CD8-positive, alpha-beta memory T cell (primary cell): Measurements from ENCODE around the gene NAALADL2. TPM values are rescaled to one million over a fixed set of nuclear protein-coding genes. Genes with fewer than 3 reads are reported as not detected.

Experiments
- CTCF ChIA-PET: fragments of 350-600 bp; sonication (Branson Sonifier 250); formaldehyde crosslinking; loops from one replicate; lab custom pipeline; 2021; ENCODE audit warnings: antibody characterized with exemption; lab: Charles Lee
- POLR2A ChIA-PET: fragments of 350-600 bp; sonication (Branson Sonifier 250); formaldehyde crosslinking; loops from one replicate; lab custom pipeline; 2021; ENCODE audit warnings: antibody characterized with exemption; lab: Charles Lee
- DNase-seq, 5 donors: peaks; one replicate each; pipeline versions ENCODE4 v3.0.0 to v3.0.0-alpha.2; 2020 to 2022; ENCODE audit warnings: mixed read lengths in 1 of 5
- H3K27ac ChIP-seq: one replicate; pipeline ENCODE4 v1.7.0; 2013; ENCODE audit warnings: low read depth, mild to moderate bottlenecking, low read length, moderate library complexity
- H3K27me3 ChIP-seq: 2 replicates; pipeline ENCODE4 v1.7.0; 2013; ENCODE audit warnings: low read length, mild to moderate bottlenecking; ENCODE audit not compliant: insufficient read depth, poor library complexity, severe bottlenecking
- H3K36me3 ChIP-seq: 2 replicates; pipeline ENCODE4 v1.7.0; 2013; ENCODE audit warnings: mild to moderate bottlenecking, low read length, moderate library complexity; ENCODE audit not compliant: insufficient read depth
- H3K4me1 ChIP-seq: 2 replicates; pipeline ENCODE4 v1.7.0; 2013; ENCODE audit warnings: mild to moderate bottlenecking, low read length, moderate library complexity; ENCODE audit not compliant: insufficient read depth
- H3K4me3 ChIP-seq: 2 replicates; pipeline ENCODE4 v1.7.0; 2013; ENCODE audit warnings: mild to moderate bottlenecking, low read length
- H3K9me3 ChIP-seq: 2 replicates; pipeline ENCODE4 v1.7.0; 2013; ENCODE audit warnings: mild to moderate bottlenecking, low read length
- H3K27ac Mint-ChIP-seq, 8 donors: one replicate each; pipeline ENCODE4 v1.8.0; 2020 to 2021; ENCODE audit warnings: mixed read lengths in 8 of 8, mild to moderate bottlenecking in 6 of 8, inconsistent platforms in 3 of 8, moderate library complexity in 3 of 8
- H3K27me3 Mint-ChIP-seq, 2 donors: one replicate each; pipeline ENCODE4 v1.8.0; 2020 to 2021; ENCODE audit warnings: mixed read lengths in 2 of 2, mild to moderate bottlenecking in 1 of 2, moderate library complexity in 1 of 2
- H3K36me3 Mint-ChIP-seq, 3 donors: one replicate each; pipeline ENCODE4 v1.8.0; 2020 to 2021; ENCODE audit warnings: mixed read lengths in 3 of 3, inconsistent platforms in 1 of 3, mild to moderate bottlenecking in 1 of 3
- H3K4me1 Mint-ChIP-seq, 3 donors: one replicate each; pipeline ENCODE4 v1.8.0; 2020 to 2021; ENCODE audit warnings: mixed read lengths in 3 of 3, inconsistent platforms in 1 of 3, mild to moderate bottlenecking in 1 of 3
- H3K4me3 Mint-ChIP-seq, 7 donors: one replicate each; pipeline ENCODE4 v1.8.0; 2020 to 2021; ENCODE audit warnings: mixed read lengths in 7 of 7, mild to moderate bottlenecking in 6 of 7, moderate library complexity in 4 of 7, inconsistent platforms in 2 of 7
- H3K9me3 Mint-ChIP-seq, 5 donors: one replicate each; pipeline ENCODE4 v1.8.0; 2020 to 2022; ENCODE audit warnings: mixed read lengths in 5 of 5, mild to moderate bottlenecking in 3 of 5, moderate library complexity in 2 of 5, inconsistent platforms in 1 of 5
- polyA plus RNA-seq: library from polyadenylated mRNA; unstranded; fragments of 300-500 nt; fragmentation: Illumina TruSeq; gene quantifications from one replicate; pipeline ENCODE4 v1.2.3, GENCODE V29; 2021
- total RNA-seq, 2 experiments: library from RNA; stranded (reverse); gene quantifications; one replicate each; pipeline ENCODE4 v1.2.3, GENCODE V29; 2021

The NAALADL2 gene
- total and polyA plus RNA-seq, 3 experiments from 2014 or later, result not detected

GRCh38 chr3:175211466-175211865, 352.3 kb downstream of the NAALADL2 start:
- H3K9me3 ChIP-seq, result no peaks in the 10 kb centered on the region
- no peak for DNase-seq
- Mint-ChIP-seq H3K9me3 (peaks cover 0 to 23% (median 3%) of the 10 kb centered on the region in 5 donors), H3K27ac (no peak overlapping the region), H3K27me3 (no peaks in the 10 kb centered on the region), H3K36me3 (no peaks in the 10 kb centered on the region), H3K4me1 (no peaks in the 10 kb centered on the region), H3K4me3 (no peak overlapping the region)
- no peak overlapping the region for H3K4me3 ChIP-seq
- no peaks in the 10 kb centered on the region for H3K4me1 ChIP-seq
- ChIA-PET CTCF (no interaction called here), POLR2A (no interaction called here)
- H3K36me3 ChIP-seq, result no peaks in the 10 kb centered on the region
- H3K27ac ChIP-seq, result no peak overlapping the region
- H3K27me3 ChIP-seq, result no peaks in the 10 kb centered on the region

GRCh38 chr3:175212896-175213295, 353.8 kb downstream of the NAALADL2 start:
- H3K4me3 ChIP-seq, result no peak overlapping the region
- H3K36me3 ChIP-seq, result no peaks in the 10 kb centered on the region
- Mint-ChIP-seq H3K27me3 (no peaks in the 10 kb centered on the region), H3K4me3 (no peak overlapping the region), H3K27ac (no peak overlapping the region), H3K9me3 (peaks cover 0 to 23% (median 3%) of the 10 kb centered on the region in 5 donors), H3K4me1 (no peaks in the 10 kb centered on the region), H3K36me3 (no peaks in the 10 kb centered on the region)
- no peak overlapping the region for H3K27ac ChIP-seq
- no peaks in the 10 kb centered on the region for H3K27me3 ChIP-seq
- ChIA-PET POLR2A (no interaction called here), CTCF (no interaction called here)
- H3K4me1 ChIP-seq, result no peaks in the 10 kb centered on the region
- H3K9me3 ChIP-seq, result no peaks in the 10 kb centered on the region
- DNase-seq, result no peak

- no peak overlapping the region for H3K27ac Mint-ChIP-seq
- Histone ChIP-seq H3K27ac (no peak overlapping the region), H3K4me1 (no peaks in the 10 kb centered on the region), H3K4me3 (no peak overlapping the region), H3K36me3 (no peaks in the 10 kb centered on the region), H3K9me3 (no peaks in the 10 kb centered on the region), H3K27me3 (no peaks in the 10 kb centered on the region)
- DNase-seq, result no peak
- no peaks in the 10 kb centered on the region for H3K4me1 Mint-ChIP-seq
- H3K36me3 Mint-ChIP-seq, result no peaks in the 10 kb centered on the region
- POLR2A ChIA-PET, result no interaction called here
- CTCF ChIA-PET, result no interaction called here
- no peak overlapping the region for H3K4me3 Mint-ChIP-seq
- peaks cover 0 to 14% (median 3%) of the 10 kb centered on the region in 5 donors for H3K9me3 Mint-ChIP-seq
- no peaks in the 10 kb centered on the region for H3K27me3 Mint-ChIP-seq
Measured at GRCh38 chr3:175214216-175214615, 355.1 kb downstream of the NAALADL2 start.

DNA sequence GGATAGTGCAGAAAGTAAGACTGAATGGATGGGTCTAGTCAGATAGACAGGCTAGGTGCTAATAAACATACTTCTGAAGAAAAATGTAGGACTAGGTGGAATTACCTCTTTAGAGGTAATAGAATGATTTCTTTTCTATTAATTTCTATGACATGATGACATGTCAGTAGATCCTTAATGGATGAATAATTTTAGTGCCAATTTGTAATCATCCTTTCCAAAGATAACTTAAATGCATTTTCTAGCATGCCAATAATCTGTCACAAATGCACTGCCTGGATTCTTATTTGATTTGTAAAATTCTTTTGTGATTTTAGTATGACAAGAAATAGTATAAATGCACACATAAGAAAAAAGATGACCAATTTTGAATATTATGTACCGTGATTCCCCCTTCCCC, 356.7 kb downstream of the NAALADL2 start:
- Mint-ChIP-seq H3K4me1 (no peaks in the 10 kb centered on the region), H3K9me3 (peaks cover 0 to 15% (median 7%) of the 10 kb centered on the region in 5 donors), H3K27ac (no peak overlapping the region), H3K36me3 (no peaks in the 10 kb centered on the region), H3K27me3 (no peaks in the 10 kb centered on the region), H3K4me3 (no peak overlapping the region)
- H3K9me3 ChIP-seq, result no peaks in the 10 kb centered on the region
- CTCF ChIA-PET, result no interaction called here
- no peak for DNase-seq
- POLR2A ChIA-PET, result no interaction called here
- no peaks in the 10 kb centered on the region for H3K36me3 ChIP-seq
- no peak overlapping the region for H3K4me3 ChIP-seq
- H3K4me1 ChIP-seq, result no peaks in the 10 kb centered on the region
- H3K27ac ChIP-seq, result no peak overlapping the region
- H3K27me3 ChIP-seq, result no peaks in the 10 kb centered on the region

DNA sequence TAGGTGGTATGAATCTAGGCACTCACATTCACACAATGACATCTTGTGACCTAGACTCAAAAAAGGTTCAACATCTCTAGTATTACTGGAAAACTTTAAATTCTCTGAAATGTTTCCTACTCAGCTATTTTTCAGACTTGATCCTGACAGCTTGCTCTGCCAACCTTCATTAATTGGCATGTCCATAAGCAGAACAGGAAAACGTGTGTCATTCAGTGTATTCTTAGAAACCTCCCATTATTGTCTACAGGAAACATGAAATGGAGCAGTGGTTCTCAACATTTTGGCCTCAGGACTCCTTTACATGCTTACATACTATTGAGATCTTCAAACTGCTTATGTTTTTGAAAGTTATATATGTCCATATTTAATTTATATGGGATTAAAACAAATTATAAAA, 363.2 kb downstream of the NAALADL2 start:
- H3K27ac ChIP-seq, result no peak overlapping the region
- no peaks in the 10 kb centered on the region for H3K36me3 Mint-ChIP-seq
- H3K9me3 Mint-ChIP-seq, result peaks cover 1 to 10% (median 7%) of the 10 kb centered on the region in 5 donors
- CTCF ChIA-PET, result no interaction called here
- H3K4me3 ChIP-seq, result no peak overlapping the region
- POLR2A ChIA-PET, result no interaction called here
- H3K4me3 Mint-ChIP-seq, result no peak overlapping the region
- no peaks in the 10 kb centered on the region for H3K9me3 ChIP-seq
- no peak for DNase-seq
- no peak overlapping the region for H3K27ac Mint-ChIP-seq
- no peaks in the 10 kb centered on the region for H3K27me3 ChIP-seq
- H3K4me1 ChIP-seq, result no peaks in the 10 kb centered on the region
- H3K27me3 Mint-ChIP-seq, result no peaks in the 10 kb centered on the region
- H3K4me1 Mint-ChIP-seq, result no peaks in the 10 kb centered on the region
- no peaks in the 10 kb centered on the region for H3K36me3 ChIP-seq

DNA sequence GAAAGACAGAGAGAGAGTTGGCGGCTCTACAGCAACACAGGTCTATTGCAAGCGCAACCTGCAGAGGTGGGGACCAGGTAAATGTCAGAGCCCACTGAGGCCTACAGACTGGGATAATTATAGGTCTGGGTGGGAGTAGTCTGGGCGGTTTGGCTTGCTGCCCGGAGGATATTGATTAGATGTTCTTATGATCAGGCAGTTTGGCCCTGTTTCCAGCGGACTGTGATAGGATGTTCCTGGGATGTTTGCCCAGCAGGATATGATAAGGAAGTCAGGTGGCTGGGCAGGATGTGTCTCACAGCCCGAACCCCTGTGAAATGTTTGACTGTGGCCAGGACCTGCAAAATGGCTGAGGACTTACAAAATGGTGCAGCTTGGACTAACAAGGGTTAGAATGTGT, 364.9 kb downstream of the NAALADL2 start:
- H3K4me1 Mint-ChIP-seq, result no peaks in the 10 kb centered on the region
- H3K9me3 Mint-ChIP-seq, result peaks cover 1 to 10% (median 7%) of the 10 kb centered on the region in 5 donors
- no peaks in the 10 kb centered on the region for H3K9me3 ChIP-seq
- DNase-seq, result no peak
- H3K27me3 Mint-ChIP-seq, result no peaks in the 10 kb centered on the region
- CTCF ChIA-PET, result no interaction called here
- H3K27ac ChIP-seq, result no peak overlapping the region
- H3K27me3 ChIP-seq, result no peaks in the 10 kb centered on the region
- no peaks in the 10 kb centered on the region for H3K36me3 Mint-ChIP-seq
- no peak overlapping the region for H3K4me3 Mint-ChIP-seq
- H3K4me1 ChIP-seq, result no peaks in the 10 kb centered on the region
- no peak overlapping the region for H3K27ac Mint-ChIP-seq
- H3K4me3 ChIP-seq, result no peak overlapping the region
- POLR2A ChIA-PET, result no interaction called here
- H3K36me3 ChIP-seq, result no peaks in the 10 kb centered on the region

GRCh38 chr3:175226444-175226843, 367.3 kb downstream of the NAALADL2 start:
- POLR2A ChIA-PET, result no interaction called here
- H3K27me3 ChIP-seq, result no peaks in the 10 kb centered on the region
- H3K4me3 ChIP-seq, result no peak overlapping the region
- Mint-ChIP-seq H3K27me3 (no peaks in the 10 kb centered on the region), H3K36me3 (no peaks in the 10 kb centered on the region), H3K27ac (no peak overlapping the region), H3K9me3 (peaks cover 1 to 6% (median 4%) of the 10 kb centered on the region in 5 donors), H3K4me3 (no peak overlapping the region), H3K4me1 (no peaks in the 10 kb centered on the region)
- H3K4me1 ChIP-seq, result no peaks in the 10 kb centered on the region
- CTCF ChIA-PET, result no interaction called here
- DNase-seq, result no peak
- no peaks in the 10 kb centered on the region for H3K9me3 ChIP-seq
- no peak overlapping the region for H3K27ac ChIP-seq
- H3K36me3 ChIP-seq, result no peaks in the 10 kb centered on the region

DNA sequence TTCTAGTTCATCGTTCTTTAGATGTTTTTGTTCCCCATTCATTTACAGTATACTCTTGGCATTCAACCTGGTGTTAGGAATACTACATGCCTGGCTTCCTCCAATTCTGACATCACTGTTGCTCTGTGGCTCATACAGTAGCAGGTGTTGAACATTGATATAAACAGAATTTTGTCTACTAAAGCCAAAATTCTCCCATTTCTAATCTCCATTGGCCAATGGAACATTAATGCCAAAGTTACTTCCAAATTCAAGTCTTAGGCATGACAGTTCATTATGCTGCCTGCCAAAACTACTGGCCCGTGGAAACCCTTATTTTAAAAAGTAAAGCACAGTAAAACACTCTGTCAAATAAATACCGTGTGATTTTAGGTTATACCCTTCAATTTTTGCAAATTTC, 368.0 kb downstream of the NAALADL2 start:
- H3K4me1 Mint-ChIP-seq, result no peaks in the 10 kb centered on the region
- H3K27ac ChIP-seq, result no peak overlapping the region
- peaks cover 0 to 2% of the 10 kb centered on the region in 2 donors for H3K27me3 Mint-ChIP-seq
- H3K4me3 Mint-ChIP-seq, result no peak overlapping the region
- no peaks in the 10 kb centered on the region for H3K36me3 Mint-ChIP-seq
- no peak overlapping the region for H3K27ac Mint-ChIP-seq
- H3K9me3 Mint-ChIP-seq, result peaks cover 1 to 6% (median 4%) of the 10 kb centered on the region in 5 donors
- POLR2A ChIA-PET, result no interaction called here
- H3K4me1 ChIP-seq, result no peaks in the 10 kb centered on the region
- H3K4me3 ChIP-seq, result no peak overlapping the region
- no peaks in the 10 kb centered on the region for H3K27me3 ChIP-seq
- H3K9me3 ChIP-seq, result no peaks in the 10 kb centered on the region
- no peak for DNase-seq
- no peaks in the 10 kb centered on the region for H3K36me3 ChIP-seq
- CTCF ChIA-PET, result no interaction called here
